HCT116 (cell line): ENCODE results near the gene SPRED1. TPM values are rescaled to one million over a fixed set of nuclear protein-coding genes. Genes with fewer than 3 reads are reported as not detected.

Experiments
- ATAC-seq: fragments of 200-7000 bp; cut with Tn5 transposase; 2 replicates; pipeline ENCODE4 v1.9.1; 2020; ENCODE audit warnings: mild to moderate bottlenecking, moderate library complexity
- BruUV-seq: library from RNA; stranded (reverse); fragments of 400-500 nt; replicated peaks from 2 replicates; lab custom pipeline; 2021; lab: Mats Ljungman, UMichigan
- CTCF ChIA-PET: fragments of 300-600 bp; sonication (Branson Sonifier 250); formaldehyde crosslinking; loops from one replicate; lab custom pipeline; 2021; ENCODE audit warnings: antibody characterized with exemption; lab: Charles Lee
- POLR2A ChIA-PET: fragments of 300-600, 350-600 bp; sonication (Branson Sonifier 250); formaldehyde crosslinking; loops from one replicate; lab custom pipeline; 2021; ENCODE audit warnings: antibody characterized with exemption; lab: Charles Lee
- RAD21 ChIA-PET, 2 experiments: fragments of 300-600 bp; sonication (Branson Sonifier 250); formaldehyde crosslinking; loops; one replicate each; lab custom pipeline; 2023; ENCODE audit warnings: low total read pairs in 2 of 2; ENCODE audit not compliant: uncharacterized antibody in 2 of 2, unreplicated experiment in 2 of 2, low non-redundant PET in 1 of 2; lab: Charles Lee
- DNase-seq: peaks from one replicate; pipeline ENCODE4 v3.0.0-alpha.2; 2010; ENCODE audit warnings: low read depth, low spot score
- H2AFZ ChIP-seq: fragments of 200-600 bp; shearing (Covaris generic), sonication (generic); 2 replicates; pipeline ENCODE4 v1.6.1; 2017; ENCODE audit warnings: low read depth, mixed run types, mixed read lengths, antibody characterized with exemption, low read length; ENCODE audit not compliant: poor library complexity, severe bottlenecking
- H3K27ac ChIP-seq: 2 replicates; pipeline ENCODE4 v1.5.1; 2012; ENCODE audit warnings: low read depth, low read length
- H3K27me3 ChIP-seq: fragments of 200-600 bp; sonication (generic); 2 replicates; pipeline ENCODE4 v1.6.1; 2016; ENCODE audit warnings: mixed run types, low read length, mixed read lengths; ENCODE audit not compliant: insufficient read depth
- H3K36me3 ChIP-seq, 2 experiments: fragments of 200-500 bp in 1 of 2; fragments of 200-600 bp in 1 of 2; sonication (Bioruptor generic) in 1 of 2; sonication (generic) in 1 of 2; 2 replicates each; pipeline versions ENCODE4 v1.5.1 to v1.6.1; 2014 to 2016; ENCODE audit warnings: low read length in 2 of 2, inconsistent platforms in 1 of 2, mixed read lengths in 1 of 2, mixed run types in 1 of 2; ENCODE audit not compliant: insufficient read depth in 2 of 2, control insufficient read depth in 1 of 2
- H3K4me1 ChIP-seq, 2 experiments: fragments of 200-600 bp in 1 of 2; sonication (generic) in 1 of 2; 2 replicates each; pipeline versions ENCODE4 v1.5.1 to v1.6.1; 2012 to 2017; ENCODE audit warnings: low read length in 2 of 2, inconsistent platforms in 1 of 2, mild to moderate bottlenecking in 1 of 2, mixed read lengths in 1 of 2, mixed run types in 1 of 2, moderate library complexity in 1 of 2; ENCODE audit not compliant: insufficient read depth in 2 of 2, control insufficient read depth in 1 of 2
- H3K4me2 ChIP-seq: fragments of 200-600 bp; sonication (generic); 2 replicates; pipeline ENCODE4 v1.6.1; 2017; ENCODE audit warnings: mixed run types, low read length, mixed read lengths
- H3K4me3 ChIP-seq, 2 experiments: fragments of 200-600 bp in 1 of 2; sonication (generic) in 1 of 2; replicated peaks in 1 of 2; 2 replicates each; pipeline ENCODE4 v1.5.1; 2011 to 2016; ENCODE audit warnings: low read length in 2 of 2, control low read depth in 1 of 2, low read depth in 1 of 2, mild to moderate bottlenecking in 1 of 2, mixed read lengths in 1 of 2, mixed run types in 1 of 2
- H3K79me2 ChIP-seq: fragments of 200-600 bp; sonication (generic); 2 replicates; pipeline ENCODE4 v1.6.1; 2017; ENCODE audit warnings: mild to moderate bottlenecking, mixed run types, low read length, moderate library complexity, mixed read lengths; ENCODE audit not compliant: insufficient read depth
- H3K9ac ChIP-seq: fragments of 200-600 bp; sonication (generic); 2 replicates; pipeline ENCODE4 v1.6.1; 2016; ENCODE audit warnings: low read length, mixed read lengths
- H3K9me2 ChIP-seq: fragments of 200-600 bp; sonication (generic), shearing (Covaris generic); 2 replicates; pipeline ENCODE4 v1.6.1; 2017; ENCODE audit warnings: mixed run types, mild to moderate bottlenecking, moderate library complexity; ENCODE audit not compliant: insufficient read depth
- H3K9me3 ChIP-seq, 2 experiments: fragments of 200-500 bp in 1 of 2; fragments of 200-600 bp in 1 of 2; sonication (Bioruptor generic) in 1 of 2; sonication (generic) in 1 of 2; 2 replicates each; pipeline ENCODE4 v1.6.1; 2014 to 2017; ENCODE audit warnings: low read length in 2 of 2, mixed read lengths in 2 of 2, inconsistent platforms in 1 of 2, low read depth in 1 of 2, mild to moderate bottlenecking in 1 of 2, mixed run types in 1 of 2, moderate library complexity in 1 of 2; ENCODE audit not compliant: control insufficient read depth in 1 of 2, insufficient read depth in 1 of 2
- H4K20me1 ChIP-seq: fragments of 200-600 bp; sonication (generic), shearing (Covaris generic); 2 replicates; pipeline ENCODE4 v1.6.1; 2017; ENCODE audit warnings: mixed run types, mild to moderate bottlenecking, moderate library complexity; ENCODE audit not compliant: insufficient read depth
- EGR1 ChIP-seq: IDR thresholded peaks from 2 replicates; pipeline ENCODE4 v1.6.1; 2012; ENCODE audit warnings: low read depth
- EZH2 ChIP-seq: fragments of 200-600 bp; sonication (generic); IDR thresholded peaks from 2 replicates; pipeline ENCODE4 v1.6.1; 2017; ENCODE audit warnings: antibody characterized with exemption, mixed run types
- EZH2phosphoT487 ChIP-seq: fragments of 200-600 bp; IDR thresholded peaks from 2 replicates; pipeline ENCODE4 v1.6.1; 2018; ENCODE audit warnings: antibody characterized with exemption, borderline replicate concordance
- FOSL1 ChIP-seq: IDR thresholded peaks from 2 replicates; pipeline ENCODE4 v1.6.1; 2012; ENCODE audit warnings: low read depth
- JUND ChIP-seq: IDR thresholded peaks from 2 replicates; pipeline ENCODE4 v1.6.1; 2012
- POLR2AphosphoS5 ChIP-seq: IDR thresholded peaks from 2 replicates; pipeline ENCODE4 v1.6.1; 2011; ENCODE audit warnings: mild to moderate bottlenecking, low read depth, low read length, moderate library complexity
- RAD21 ChIP-seq: IDR thresholded peaks from 2 replicates; pipeline ENCODE4 v1.6.1; 2012; ENCODE audit warnings: low read depth, mild to moderate bottlenecking
- SIN3A ChIP-seq: IDR thresholded peaks from 2 replicates; pipeline ENCODE4 v1.6.1; 2012; ENCODE audit warnings: low read depth
- SP1 ChIP-seq: IDR thresholded peaks from 2 replicates; pipeline ENCODE4 v1.6.1; 2012; ENCODE audit warnings: low read depth
- SRF ChIP-seq: IDR thresholded peaks from 2 replicates; pipeline ENCODE4 v1.6.1; 2012; ENCODE audit warnings: low read depth
- YY1 ChIP-seq: IDR thresholded peaks from 2 replicates; pipeline ENCODE4 v1.6.1; 2011; ENCODE audit warnings: low read length, low read depth, moderate library complexity, mild to moderate bottlenecking; ENCODE audit not compliant: insufficient replicate concordance; ENCODE audit errors: extremely low read depth
- ZFX ChIP-seq: fragments of 450-650 bp; IDR thresholded peaks from 2 replicates; pipeline ENCODE4 v1.6.1; 2017
- ZNF274 ChIP-seq: fragments of 200-500 bp; sonication (Bioruptor generic); IDR thresholded peaks from 2 replicates; pipeline ENCODE4 v1.6.1; 2014; ENCODE audit warnings: mild to moderate bottlenecking, low read depth, low read length, inconsistent platforms
- intact Hi-C: fragments of 100-400 bp; cut with micrococcal nuclease; formaldehyde crosslinking; loops from 2 replicates; pipeline ENCODE4 v1.10.0; 2022
- total RNA-seq: library from RNA; stranded (reverse); gene quantifications from one replicate; pipeline ENCODE4 v1.2.1, GENCODE V29; 2021; ENCODE audit not compliant: unreplicated experiment
- TF ChIP-seq, protein P1 (sequence below): IDR thresholded peaks from 2 replicates; pipeline ENCODE4 v1.6.1; 2012; ENCODE audit warnings: low read depth
- TF ChIP-seq, protein P2 (sequence below): IDR thresholded peaks from 2 replicates; pipeline ENCODE4 v1.6.1; 2011; ENCODE audit warnings: mild to moderate bottlenecking, low read length, moderate library complexity; ENCODE audit not compliant: insufficient replicate concordance; ENCODE audit errors: extremely low read depth
- TF ChIP-seq, protein P3 (sequence below): IDR thresholded peaks from 2 replicates; pipeline ENCODE4 v1.6.1; 2012
- TF ChIP-seq, protein P4 (sequence below), 3 experiments: fragments of 200-600 bp in 1 of 3; sonication (generic) in 1 of 3; IDR thresholded peaks in 2 of 3; conservative IDR thresholded peaks in 1 of 3; 2 replicates each; pipeline ENCODE4 v1.5.1; 2012 to 2017; ENCODE audit warnings: low read depth in 2 of 3, low read length in 2 of 3, antibody characterized with exemption in 1 of 3, borderline replicate concordance in 1 of 3, control low read depth in 1 of 3, mild to moderate bottlenecking in 1 of 3, mixed read lengths in 1 of 3, mixed run types in 1 of 3, moderate library complexity in 1 of 3; ENCODE audit not compliant: insufficient read depth in 1 of 3
- TF ChIP-seq, protein P5 (sequence below): IDR thresholded peaks from 2 replicates; pipeline ENCODE4 v1.6.1; 2012

The SPRED1 gene
- total RNA-seq, 1 experiment from 2014 or later, result 24.7 TPM

DNA sequence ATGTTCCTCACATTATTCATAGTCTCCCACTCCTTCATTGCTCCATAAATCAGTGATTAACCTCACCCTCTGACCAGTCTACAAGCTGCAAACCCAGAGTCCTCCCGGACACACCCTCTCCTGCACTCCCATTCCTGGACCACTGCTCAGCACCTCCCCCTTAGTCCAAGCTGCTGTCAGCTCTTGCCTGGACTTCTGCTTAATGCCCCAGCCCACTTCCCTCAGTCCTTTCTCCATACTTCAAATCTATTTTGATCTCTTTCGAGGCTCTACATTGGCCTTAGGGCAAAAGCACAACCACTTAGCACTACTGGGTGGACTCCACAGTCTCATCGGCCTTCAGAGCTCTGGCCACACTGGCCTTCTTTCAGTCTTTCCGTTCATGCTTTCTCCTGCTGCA, 121.9 kb downstream of the SPRED1 start:
- H3K4me3 ChIP-seq, result no peak overlapping the region
- H3K27ac ChIP-seq, result no peak overlapping the region
- TF ChIP-seq, protein P1, sequence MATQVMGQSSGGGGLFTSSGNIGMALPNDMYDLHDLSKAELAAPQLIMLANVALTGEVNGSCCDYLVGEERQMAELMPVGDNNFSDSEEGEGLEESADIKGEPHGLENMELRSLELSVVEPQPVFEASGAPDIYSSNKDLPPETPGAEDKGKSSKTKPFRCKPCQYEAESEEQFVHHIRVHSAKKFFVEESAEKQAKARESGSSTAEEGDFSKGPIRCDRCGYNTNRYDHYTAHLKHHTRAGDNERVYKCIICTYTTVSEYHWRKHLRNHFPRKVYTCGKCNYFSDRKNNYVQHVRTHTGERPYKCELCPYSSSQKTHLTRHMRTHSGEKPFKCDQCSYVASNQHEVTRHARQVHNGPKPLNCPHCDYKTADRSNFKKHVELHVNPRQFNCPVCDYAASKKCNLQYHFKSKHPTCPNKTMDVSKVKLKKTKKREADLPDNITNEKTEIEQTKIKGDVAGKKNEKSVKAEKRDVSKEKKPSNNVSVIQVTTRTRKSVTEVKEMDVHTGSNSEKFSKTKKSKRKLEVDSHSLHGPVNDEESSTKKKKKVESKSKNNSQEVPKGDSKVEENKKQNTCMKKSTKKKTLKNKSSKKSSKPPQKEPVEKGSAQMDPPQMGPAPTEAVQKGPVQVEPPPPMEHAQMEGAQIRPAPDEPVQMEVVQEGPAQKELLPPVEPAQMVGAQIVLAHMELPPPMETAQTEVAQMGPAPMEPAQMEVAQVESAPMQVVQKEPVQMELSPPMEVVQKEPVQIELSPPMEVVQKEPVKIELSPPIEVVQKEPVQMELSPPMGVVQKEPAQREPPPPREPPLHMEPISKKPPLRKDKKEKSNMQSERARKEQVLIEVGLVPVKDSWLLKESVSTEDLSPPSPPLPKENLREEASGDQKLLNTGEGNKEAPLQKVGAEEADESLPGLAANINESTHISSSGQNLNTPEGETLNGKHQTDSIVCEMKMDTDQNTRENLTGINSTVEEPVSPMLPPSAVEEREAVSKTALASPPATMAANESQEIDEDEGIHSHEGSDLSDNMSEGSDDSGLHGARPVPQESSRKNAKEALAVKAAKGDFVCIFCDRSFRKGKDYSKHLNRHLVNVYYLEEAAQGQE, result no peak
- TF ChIP-seq SRF, result no peak
- TF ChIP-seq, protein P2, sequence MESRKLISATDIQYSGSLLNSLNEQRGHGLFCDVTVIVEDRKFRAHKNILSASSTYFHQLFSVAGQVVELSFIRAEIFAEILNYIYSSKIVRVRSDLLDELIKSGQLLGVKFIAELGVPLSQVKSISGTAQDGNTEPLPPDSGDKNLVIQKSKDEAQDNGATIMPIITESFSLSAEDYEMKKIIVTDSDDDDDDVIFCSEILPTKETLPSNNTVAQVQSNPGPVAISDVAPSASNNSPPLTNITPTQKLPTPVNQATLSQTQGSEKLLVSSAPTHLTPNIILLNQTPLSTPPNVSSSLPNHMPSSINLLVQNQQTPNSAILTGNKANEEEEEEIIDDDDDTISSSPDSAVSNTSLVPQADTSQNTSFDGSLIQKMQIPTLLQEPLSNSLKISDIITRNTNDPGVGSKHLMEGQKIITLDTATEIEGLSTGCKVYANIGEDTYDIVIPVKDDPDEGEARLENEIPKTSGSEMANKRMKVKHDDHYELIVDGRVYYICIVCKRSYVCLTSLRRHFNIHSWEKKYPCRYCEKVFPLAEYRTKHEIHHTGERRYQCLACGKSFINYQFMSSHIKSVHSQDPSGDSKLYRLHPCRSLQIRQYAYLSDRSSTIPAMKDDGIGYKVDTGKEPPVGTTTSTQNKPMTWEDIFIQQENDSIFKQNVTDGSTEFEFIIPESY, result no peak
- TF ChIP-seq POLR2AphosphoS5, result no peak
- no peak for TF ChIP-seq EGR1
- no peak for TF ChIP-seq EZH2phosphoT487
- no peak for TF ChIP-seq JUND
- TF ChIP-seq, protein P3, sequence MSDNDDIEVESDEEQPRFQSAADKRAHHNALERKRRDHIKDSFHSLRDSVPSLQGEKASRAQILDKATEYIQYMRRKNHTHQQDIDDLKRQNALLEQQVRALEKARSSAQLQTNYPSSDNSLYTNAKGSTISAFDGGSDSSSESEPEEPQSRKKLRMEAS, result no peak
- no peak for TF ChIP-seq ZFX
- TF ChIP-seq SIN3A, result no peak
- no peak for TF ChIP-seq EZH2
- TF ChIP-seq RAD21, result no peak
- TF ChIP-seq ZNF274, result no peak
- no peak for TF ChIP-seq FOSL1
- no peak for TF ChIP-seq SP1
- TF ChIP-seq YY1, result no peak
- TF ChIP-seq, protein P4, sequence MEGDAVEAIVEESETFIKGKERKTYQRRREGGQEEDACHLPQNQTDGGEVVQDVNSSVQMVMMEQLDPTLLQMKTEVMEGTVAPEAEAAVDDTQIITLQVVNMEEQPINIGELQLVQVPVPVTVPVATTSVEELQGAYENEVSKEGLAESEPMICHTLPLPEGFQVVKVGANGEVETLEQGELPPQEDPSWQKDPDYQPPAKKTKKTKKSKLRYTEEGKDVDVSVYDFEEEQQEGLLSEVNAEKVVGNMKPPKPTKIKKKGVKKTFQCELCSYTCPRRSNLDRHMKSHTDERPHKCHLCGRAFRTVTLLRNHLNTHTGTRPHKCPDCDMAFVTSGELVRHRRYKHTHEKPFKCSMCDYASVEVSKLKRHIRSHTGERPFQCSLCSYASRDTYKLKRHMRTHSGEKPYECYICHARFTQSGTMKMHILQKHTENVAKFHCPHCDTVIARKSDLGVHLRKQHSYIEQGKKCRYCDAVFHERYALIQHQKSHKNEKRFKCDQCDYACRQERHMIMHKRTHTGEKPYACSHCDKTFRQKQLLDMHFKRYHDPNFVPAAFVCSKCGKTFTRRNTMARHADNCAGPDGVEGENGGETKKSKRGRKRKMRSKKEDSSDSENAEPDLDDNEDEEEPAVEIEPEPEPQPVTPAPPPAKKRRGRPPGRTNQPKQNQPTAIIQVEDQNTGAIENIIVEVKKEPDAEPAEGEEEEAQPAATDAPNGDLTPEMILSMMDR (IDR thresholded peaks at IDR 0.05 in 2 of 3, conservative IDR thresholded peaks at IDR 0.05 in 1 of 3; ENCODE audit: borderline replicate concordance in 1 of 3, insufficient read depth in 1 of 3, low read depth in 2 of 3, low read length in 2 of 3), result no peak
- TF ChIP-seq, protein P5, sequence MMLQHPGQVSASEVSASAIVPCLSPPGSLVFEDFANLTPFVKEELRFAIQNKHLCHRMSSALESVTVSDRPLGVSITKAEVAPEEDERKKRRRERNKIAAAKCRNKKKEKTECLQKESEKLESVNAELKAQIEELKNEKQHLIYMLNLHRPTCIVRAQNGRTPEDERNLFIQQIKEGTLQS, result no peak
- no peak for ATAC-seq
- no peaks in the 10 kb centered on the region for H3K27me3 ChIP-seq
- no peak overlapping the region for H3K4me2 ChIP-seq
- RAD21 ChIA-PET, result no interaction called here
- no peaks in the 10 kb centered on the region for H4K20me1 ChIP-seq
- no TSS peak for BruUV-seq
- no peaks in the 10 kb centered on the region for H3K9me3 ChIP-seq
- no peaks in the 10 kb centered on the region for H3K36me3 ChIP-seq
- CTCF ChIA-PET, result no interaction called here
- DNase-seq, result no peak
- H3K4me1 ChIP-seq, result no peaks in the 10 kb centered on the region
- no peaks in the 10 kb centered on the region for H3K79me2 ChIP-seq
- POLR2A ChIA-PET, result no interaction called here
- H2AFZ ChIP-seq, result no peak overlapping the region
- H3K9me2 ChIP-seq, result no peaks in the 10 kb centered on the region
- intact Hi-C loops, result no loop called here
- no peak overlapping the region for H3K9ac ChIP-seq
